LHCN-M2 (cell line): ENCODE results near the gene GLCCI1. TPM values are rescaled to one million over a fixed set of nuclear protein-coding genes. Genes with fewer than 3 reads are reported as not detected.
A peak's percentile ranks its signal among the peaks of the same experiment; 100 is the strongest.
"Not testable (repeated sequence)": the region's sequence is repeated elsewhere in the genome, so short reads cannot be mapped to it uniquely, and the experiment has no call there.

Source experiments
- DNase-seq: peaks from one replicate; pipeline ENCODE4 v3.0.0-alpha.2; 2012; ENCODE audit warnings: low read depth
- total RNA-seq: library from RNA; depleted of rRNA; stranded (reverse); fragments of >200 nt; gene quantifications from 2 replicates; pipeline ENCODE4 v1.2.3, GENCODE V29; 2014

GLCCI1 gene
- total RNA-seq, 1 experiment from 2014 or later, result 4.2 TPM

GRCh38 chr7:8094164-8095140, 125.9 kb downstream of the GLCCI1 start:
- DNase-seq, result no peak

GRCh38 chr7:8101292-8101691, 132.7 kb downstream of the GLCCI1 start:
- not testable (repeated sequence) for DNase-seq

GRCh38 chr7:8103282-8103681, 134.7 kb downstream of the GLCCI1 start:
- DNase-seq, result no peak

- peak; percentile 1 for DNase-seq
These were observed 137.0 kb downstream of the GLCCI1 start for GRCh38 chr7:8105449-8106095.

- DNase-seq, result peak; percentile 29
These were observed 140.8 kb downstream of the GLCCI1 start for GRCh38 chr7:8109196-8110022.

GRCh38 chr7:8111282-8111960, 142.8 kb downstream of the GLCCI1 start:
- no peak for DNase-seq

- no peak for DNase-seq
These were observed 144.1 kb downstream of the GLCCI1 start for GRCh38 chr7:8112685-8113084.

- no peak for DNase-seq
These were observed 144.6 kb downstream of the GLCCI1 start for GRCh38 chr7:8113184-8113583.

- DNase-seq, result no peak
These were observed 145.6 kb downstream of the GLCCI1 start for GRCh38 chr7:8114175-8114574.

GRCh38 chr7:8115547-8116402, 147.2 kb downstream of the GLCCI1 start:
- DNase-seq, result no peak

- peak; percentile 12 for DNase-seq
These were observed 148.6 kb downstream of the GLCCI1 start for GRCh38 chr7:8117195-8117594.

GRCh38 chr7:8119262-8119661, 150.7 kb downstream of the GLCCI1 start:
- no peak for DNase-seq

GRCh38 chr7:8120390-8121058, 151.9 kb downstream of the GLCCI1 start:
- no peak for DNase-seq

- DNase-seq, result peak; percentile 2
These were observed 152.6 kb downstream of the GLCCI1 start for GRCh38 chr7:8121243-8121642.

- DNase-seq, result no peak
These were observed 157.3 kb downstream of the GLCCI1 start for GRCh38 chr7:8125680-8126444.

GRCh38 chr7:8126601-8127167, 158.1 kb downstream of the GLCCI1 start:
- DNase-seq, result no peak

GRCh38 chr7:8128449-8129317, 160.1 kb downstream of the GLCCI1 start:
- no peak for DNase-seq

- DNase-seq, result no peak
These were observed 160.7 kb downstream of the GLCCI1 start for GRCh38 chr7:8129318-8129659.
